ENCODE results near the gene SDHA.
"Not testable (repeated sequence)": the region's sequence is repeated elsewhere in the genome, so short reads cannot be mapped to it uniquely, and the experiment has no call there.

The SDHA gene

DNA sequence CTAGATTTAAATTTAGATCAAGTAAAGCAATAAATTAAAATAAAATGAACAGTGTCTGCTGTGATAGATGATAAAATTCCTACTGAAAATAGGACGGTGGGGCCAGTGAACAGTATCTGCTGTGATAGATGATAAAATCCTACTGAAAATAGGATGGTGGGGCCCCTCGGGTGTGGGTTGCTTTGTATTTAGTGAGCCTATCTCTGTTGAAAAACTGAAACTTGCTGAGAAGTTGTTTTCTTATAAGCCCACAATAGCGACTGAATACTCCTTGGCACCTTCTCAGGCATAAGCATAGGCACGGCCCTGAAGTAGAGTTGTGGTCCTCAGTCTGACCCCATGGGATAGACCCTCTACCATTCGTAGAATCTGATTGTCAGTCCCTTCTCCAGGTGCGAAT lies 5.7 kb downstream of the SDHA start:
- DNase-seq, result no peak

DNA sequence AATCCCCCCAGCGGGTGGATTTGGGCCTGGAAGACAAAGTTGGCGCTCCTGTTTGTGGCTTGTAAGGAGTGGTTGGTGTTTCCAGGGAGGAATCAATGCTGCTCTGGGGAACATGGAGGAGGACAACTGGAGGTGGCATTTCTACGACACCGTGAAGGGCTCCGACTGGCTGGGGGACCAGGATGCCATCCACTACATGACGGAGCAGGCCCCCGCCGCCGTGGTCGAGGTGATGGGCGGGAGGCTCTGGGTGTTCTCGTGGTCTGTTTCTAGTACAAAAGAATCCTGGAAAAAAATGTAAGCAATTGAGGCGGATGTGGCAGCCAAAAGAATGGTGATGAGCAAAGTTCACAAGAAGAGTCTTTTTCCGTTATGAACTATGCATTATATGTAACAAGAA lies 7.2 kb downstream of the SDHA start:
- no peak for DNase-seq

DNA sequence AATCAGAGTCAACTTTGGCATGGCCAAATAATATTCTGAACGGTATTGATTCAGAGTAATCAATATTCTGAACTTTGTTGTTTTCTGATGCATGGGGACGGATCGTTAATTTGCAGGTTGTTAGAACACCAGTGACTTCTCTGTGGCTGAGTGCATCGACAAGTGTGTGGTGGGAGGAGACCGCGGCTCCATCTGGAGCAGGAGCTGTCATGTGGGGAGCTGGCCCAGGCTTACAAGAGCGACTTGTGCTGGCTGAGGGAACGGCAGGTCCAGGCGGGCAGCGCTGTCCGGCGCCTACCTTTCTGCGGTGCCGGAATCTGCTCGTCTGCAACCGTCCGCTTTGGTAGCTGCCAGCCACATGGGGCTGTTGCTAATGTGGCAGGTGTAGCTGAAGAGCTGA lies 9.3 kb downstream of the SDHA start:
- not testable (repeated sequence) for DNase-seq

DNA sequence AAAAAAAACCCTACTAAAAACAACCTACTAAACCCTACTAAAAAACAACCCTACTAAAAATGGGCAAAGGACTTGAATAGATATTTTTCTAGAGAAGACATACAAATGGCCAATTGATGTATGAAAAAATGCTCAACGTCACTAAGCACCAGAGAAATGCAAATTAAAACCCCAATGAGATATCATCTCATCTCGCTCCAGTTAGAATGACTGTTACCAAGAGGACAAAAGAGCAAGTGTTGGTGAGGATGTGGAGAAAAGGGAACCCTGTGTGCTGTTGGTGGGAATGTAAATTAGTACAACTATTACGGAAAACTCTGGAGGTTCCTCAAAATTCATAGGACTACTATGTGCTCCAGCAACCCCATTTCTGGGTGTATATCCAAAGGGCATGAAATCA lies 10.8 kb downstream of the SDHA start:
- DNase-seq, result no peak

DNA sequence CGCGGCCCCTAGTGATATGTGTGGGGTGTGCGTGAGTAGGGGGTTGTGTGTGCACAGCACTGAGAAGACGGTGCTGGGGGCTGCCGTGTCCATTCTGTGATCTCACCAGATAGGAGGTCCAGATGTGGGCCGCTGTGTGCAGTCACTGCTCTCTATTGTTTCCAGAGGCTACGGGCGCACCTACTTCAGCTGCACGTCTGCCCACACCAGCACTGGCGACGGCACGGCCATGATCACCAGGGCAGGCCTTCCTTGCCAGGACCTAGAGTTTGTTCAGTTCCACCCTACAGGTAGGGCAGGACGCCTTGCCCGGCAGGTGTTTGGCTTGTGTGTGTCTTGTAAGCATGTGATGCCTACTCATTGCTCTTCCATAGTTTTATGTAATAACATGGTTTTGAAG lies 12.6 kb downstream of the SDHA start:
- DNase-seq, result no peak

DNA sequence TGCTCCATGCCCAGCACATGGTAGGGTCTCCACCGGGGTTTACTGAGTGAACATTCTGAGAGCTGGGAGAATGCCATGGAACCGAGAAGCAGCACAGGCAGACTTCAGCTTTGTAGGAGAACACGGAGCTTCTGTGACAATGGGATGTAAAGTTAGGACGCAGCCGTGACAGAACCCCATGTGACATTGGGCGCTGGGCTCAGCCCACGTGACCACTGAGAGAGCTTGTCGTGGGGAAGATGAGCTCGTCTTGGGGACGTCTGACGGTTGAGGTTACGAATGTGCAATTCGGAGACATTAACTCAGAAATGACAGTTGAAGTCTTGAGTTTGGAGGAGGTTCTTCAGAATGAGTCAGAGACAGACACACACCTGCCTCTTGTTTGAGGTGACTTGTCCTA lies 13.5 kb downstream of the SDHA start:
- DNase-seq, result no peak

DNA sequence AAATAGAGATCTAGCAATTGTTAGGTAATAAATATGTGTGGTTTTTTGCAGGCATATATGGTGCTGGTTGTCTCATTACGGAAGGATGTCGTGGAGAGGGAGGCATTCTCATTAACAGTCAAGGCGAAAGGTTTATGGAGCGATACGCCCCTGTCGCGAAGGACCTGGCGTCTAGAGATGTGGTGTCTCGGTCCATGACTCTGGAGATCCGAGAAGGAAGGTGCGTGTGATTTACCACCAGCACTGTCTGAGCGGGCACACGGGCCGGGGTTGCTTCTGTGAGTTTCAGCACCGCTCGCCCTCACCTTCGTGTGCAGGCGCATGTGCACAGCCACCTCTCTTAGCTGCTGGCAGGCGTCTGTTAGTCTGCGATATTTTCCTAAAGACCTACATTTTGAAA lies 15.3 kb downstream of the SDHA start:
- DNase-seq, result not testable (repeated sequence)

DNA sequence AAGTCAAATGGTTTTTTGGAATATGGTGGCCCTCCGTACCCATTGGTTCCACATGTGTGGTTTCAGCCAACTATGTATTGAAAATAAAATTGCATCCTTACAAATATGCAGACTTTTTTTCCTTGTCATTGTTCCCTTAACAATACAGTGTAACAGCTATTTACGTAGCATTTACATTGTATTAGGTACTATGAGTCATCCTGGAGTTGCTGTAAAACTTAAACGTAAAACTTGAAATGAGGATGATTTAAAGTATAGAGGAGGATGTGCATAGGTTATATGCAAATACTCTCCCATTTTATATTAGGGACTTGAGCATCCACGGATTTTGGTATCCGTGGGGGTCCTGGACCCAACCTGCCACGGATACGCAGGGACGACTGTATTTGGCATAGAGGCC lies 16.3 kb downstream of the SDHA start:
- DNase-seq, result no peak

DNA sequence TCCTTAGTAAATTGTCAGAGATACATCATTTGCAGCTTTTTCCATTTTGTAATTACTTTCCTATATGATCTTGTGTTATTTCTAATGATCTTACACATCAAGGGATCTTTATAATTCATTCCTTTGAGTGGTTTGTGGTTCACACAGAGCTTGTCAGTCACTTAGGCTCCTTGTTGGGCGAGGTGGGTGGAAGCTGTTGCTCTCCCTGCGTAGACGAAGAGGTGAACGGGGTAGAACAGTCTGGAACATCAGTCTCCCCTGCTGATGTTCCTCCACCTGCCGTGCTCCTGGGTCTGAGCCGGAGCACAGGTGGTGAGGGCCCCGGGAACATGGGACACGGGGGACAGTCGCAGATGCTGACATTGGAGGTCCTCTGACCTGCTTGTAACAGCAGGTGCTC lies 17.4 kb downstream of the SDHA start:
- not testable (repeated sequence) for DNase-seq

DNA sequence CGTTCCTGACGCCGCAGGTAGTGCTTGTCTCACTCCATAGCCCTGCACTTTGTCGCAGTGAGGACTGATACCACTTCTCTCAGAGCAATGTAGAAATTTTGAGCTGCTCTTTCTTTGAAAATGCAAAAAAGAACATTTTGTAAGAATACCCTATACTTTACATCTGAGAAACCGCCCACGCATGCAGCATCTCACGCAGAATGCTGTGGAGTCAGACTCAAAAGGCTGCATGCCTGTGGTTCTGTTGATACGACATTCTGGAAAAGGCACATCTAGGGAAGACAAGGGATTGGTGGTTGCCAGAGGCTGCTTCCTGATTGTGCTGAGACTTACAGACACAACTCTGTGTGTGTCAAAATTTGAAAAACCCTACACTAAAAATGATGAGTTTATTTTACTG lies 19.8 kb downstream of the SDHA start:
- DNase-seq, result not testable (repeated sequence)

DNA sequence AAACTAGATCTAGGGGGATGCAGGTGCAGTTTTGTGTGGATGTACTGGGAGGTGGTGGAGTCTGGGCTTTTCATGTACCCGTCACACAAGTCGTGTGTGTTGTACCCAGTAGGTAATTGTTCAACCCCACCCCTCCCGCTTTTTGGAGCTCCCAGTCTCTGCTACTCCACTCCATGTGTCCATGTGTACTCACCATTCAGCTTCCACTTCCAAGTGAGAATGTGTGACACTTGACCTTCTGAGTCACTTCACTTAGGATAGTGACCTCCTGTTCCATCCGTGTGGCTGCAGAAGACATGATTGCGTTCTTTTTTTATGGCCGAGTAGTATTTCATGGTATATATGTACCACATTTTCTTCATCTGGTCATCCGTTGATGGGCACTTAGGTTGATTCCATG lies 22.4 kb downstream of the SDHA start:
- DNase-seq, result not testable (repeated sequence)

DNA sequence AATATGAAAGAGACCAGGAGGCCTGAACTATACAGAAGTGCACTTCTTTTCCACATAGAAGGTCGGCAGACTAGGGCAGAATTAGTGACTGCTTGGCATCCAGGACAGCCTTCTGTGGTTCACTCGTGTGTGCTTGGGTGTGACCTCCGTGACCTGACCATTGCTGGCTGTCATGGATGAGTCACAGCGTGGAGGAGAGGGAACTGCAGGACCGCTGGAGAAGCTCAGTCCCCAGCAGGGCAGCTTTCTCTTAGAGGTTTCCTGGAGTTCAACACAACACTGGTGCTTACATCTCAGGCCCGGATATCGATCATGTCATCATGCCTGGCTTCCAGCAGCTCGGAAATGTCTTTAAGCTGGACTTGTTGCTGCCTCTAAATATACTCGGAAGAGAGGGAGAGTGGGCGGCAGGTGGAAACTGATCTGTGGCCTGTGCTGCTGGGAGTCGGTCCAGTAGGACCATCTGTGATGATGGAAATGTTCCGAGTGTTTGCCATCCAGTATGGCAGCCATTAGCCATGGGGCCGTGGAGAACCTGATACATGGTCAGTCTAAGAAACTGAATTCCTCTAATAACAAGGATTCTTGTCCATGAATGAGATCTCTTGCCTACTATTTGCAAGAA lies 23.0 kb downstream of the SDHA start:
- DNase-seq, result not testable (repeated sequence)

DNA sequence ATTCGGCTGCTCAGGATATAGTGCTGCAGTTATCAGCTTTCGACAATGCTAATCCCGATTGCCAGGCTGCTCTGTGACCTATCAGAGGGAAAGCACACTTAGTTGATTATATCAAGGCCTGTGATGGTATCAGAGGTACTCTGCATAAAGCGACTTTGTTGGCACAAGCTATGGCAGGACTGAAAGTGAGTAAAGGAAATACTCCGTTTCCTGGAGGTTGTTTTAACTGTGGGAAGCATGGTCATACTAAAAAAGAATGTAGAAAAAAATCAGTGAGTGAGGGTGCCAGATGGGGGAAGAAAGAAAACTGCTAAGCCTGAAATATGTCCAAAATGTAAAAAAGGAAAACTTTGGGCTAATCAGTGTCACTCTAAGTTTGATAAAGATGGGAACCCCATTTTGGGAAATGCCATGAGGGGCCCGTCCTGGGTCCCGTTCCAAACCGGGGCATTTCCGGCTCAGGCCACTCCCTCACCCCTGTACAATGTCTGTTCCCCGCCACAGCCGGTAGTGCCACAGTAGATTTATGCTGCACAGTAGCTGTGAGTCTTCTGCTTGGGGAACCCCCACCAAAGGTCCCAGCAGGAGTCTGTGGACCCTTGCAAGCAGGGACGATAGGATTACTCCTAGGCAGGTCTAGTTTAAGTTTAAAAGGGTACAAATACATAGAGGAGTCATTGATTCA lies 25.7 kb downstream of the SDHA start:
- not testable (repeated sequence) for DNase-seq

DNA sequence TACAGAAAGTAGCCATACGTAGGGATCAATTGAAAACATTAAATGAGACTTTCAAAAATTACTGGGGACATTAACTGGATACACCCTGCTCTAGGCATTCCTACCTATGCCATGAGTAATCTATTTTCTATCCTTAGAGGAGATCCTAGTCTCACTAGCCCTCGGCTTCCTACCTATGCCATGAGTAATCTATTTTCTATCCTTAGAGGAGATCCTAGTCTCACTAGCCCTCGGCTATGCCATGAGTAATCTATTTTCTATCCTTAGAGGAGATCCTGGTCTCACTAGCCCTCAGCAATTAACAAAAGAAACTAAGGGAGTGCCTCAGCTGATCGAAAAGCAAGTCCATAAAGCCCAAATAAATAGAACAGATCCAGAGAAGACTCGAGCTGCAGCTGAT lies 27.6 kb downstream of the SDHA start:
- DNase-seq, result not testable (repeated sequence)

DNA sequence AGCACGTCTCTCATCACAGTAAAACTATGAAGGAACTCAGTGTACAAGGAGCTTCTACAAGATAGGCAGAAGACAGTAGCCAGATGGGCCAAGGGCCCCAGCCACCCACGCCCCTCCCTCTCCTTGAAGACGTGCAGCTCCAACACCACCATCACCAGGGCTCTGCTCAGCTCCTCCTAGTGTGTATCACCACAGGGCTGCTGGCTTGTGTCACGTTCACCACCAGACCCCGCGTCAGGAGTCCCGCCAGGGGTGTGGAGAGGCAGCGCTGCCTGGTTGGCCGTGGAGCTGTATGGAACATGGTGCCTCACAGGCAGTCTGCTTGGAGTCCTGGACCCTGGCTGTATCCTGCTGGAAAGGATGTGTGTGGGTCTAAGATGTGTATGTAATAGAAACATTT lies 32.3 kb downstream of the SDHA start:
- not testable (repeated sequence) for DNase-seq

DNA sequence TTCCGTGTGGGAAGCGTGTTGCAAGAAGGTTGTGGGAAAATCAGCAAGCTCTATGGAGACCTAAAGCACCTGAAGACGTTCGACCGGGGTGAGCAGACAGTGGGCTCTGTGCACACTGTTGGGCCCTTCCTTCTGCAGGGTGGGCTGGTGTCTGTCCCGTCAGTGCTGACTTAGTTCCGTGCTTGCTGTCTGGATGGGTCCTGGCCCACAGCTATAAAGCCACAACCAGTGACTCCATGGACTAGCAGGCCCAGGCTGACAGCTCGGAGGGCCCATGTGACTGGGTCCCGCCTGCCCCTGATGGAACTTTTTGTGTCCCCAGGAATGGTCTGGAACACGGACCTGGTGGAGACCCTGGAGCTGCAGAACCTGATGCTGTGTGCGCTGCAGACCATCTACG lies 32.9 kb downstream of the SDHA start:
- DNase-seq, result not testable (repeated sequence)

DNA sequence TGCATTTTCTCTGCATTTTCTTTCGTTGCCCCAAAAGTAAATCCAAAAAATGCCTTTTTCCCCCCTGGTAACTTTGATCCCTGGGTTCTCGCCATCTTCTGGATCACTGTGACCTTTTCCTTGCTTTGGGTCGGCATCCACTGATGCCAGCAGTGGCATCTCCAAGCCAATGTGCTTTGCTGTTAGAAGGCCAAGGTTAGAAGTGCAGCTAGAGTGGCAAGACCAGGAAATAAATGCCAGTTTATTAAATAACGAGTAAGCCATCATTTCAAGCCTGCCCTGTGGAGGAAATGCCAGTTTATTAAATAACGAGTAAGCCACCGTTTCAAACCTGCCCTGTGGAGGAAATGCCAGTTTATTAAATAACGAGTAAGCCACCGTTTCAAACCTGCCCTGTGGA lies 33.4 kb downstream of the SDHA start:
- not testable (repeated sequence) for DNase-seq

DNA sequence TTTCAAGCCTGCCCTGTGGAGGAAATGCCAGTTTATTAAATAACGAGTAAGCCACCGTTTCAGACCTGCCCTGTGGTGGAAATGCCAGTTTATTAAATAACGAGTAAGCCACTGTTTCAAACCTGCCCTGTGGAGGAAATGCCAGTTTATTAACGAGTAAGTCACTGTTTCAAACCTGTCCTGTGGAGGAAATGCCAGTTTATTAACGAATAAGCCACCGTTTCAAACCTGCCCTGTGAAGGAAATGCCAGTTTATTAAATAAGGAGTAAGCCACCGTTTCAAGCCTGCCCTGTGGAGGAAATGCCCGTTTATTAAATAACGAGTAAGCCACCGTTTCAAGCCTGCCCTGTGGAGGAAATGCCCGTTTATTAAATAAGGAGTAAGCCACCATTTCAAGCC lies 33.9 kb downstream of the SDHA start:
- DNase-seq, result not testable (repeated sequence)

DNA sequence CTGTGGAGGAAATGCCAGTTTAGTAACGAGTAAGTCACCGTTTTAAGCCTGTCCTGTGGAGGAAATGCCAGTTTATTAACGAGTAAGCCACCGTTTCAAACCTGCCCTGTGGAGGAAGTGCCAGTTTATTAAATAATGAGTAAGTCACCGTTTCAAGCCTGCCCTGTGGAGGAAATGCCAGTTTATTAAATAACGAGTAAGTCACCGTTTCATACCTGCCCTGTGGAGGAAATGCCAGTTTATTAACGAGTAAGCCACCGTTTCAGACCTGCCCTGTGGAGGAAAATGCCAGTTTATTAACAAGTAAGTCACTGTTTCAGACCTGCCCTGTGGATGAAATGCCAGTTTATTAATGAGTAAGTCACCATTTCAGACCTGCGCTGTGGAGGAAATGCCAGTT lies 34.4 kb downstream of the SDHA start:
- no peak for DNase-seq

DNA sequence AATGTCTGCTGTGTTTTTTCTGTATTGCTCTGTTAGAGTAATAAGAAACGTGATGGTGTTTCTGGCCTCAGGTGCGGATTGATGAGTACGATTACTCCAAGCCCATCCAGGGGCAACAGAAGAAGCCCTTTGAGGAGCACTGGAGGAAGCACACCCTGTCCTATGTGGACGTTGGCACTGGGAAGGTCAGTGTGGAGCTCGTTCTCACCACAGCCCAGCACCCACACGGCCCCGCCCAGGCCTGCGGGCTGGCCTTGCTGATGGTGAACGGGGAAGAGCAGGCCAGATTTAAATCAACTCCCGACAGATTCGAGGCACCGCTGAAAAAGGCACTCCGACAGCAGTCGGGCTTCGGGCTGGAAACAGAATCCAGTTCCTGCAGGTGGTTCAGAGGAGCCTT lies 36.2 kb downstream of the SDHA start:
- DNase-seq, result not testable (repeated sequence)

DNA sequence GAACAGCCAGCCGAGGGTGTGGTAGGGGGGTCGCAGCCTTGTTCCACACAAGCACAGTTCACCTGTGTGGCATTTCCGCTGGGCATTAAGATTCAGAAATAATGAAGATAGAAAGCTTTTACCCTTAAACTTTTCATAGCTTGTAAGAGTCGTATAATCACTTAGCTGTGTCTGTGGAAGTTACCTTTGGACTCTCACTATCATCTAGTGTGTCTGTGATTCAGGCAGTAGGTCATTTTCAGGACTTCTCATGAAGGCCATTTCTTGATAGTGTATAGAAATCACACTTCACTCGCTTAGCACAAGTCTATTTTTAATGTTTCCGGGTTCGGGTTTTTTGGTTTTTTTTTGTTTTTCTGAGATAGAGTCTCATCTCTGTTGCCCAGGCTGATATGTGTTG lies 37.0 kb downstream of the SDHA start:
- DNase-seq, result not testable (repeated sequence)

DNA sequence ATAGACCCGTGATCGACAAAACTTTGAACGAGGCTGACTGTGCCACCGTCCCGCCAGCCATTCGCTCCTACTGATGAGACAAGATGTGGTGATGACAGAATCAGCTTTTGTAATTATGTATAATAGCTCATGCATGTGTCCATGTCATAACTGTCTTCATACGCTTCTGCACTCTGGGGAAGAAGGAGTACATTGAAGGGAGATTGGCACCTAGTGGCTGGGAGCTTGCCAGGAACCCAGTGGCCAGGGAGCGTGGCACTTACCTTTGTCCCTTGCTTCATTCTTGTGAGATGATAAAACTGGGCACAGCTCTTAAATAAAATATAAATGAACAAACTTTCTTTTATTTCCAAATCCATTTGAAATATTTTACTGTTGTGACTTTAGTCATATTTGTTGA lies 38.2 kb downstream of the SDHA start:
- DNase-seq, result not testable (repeated sequence)

DNA sequence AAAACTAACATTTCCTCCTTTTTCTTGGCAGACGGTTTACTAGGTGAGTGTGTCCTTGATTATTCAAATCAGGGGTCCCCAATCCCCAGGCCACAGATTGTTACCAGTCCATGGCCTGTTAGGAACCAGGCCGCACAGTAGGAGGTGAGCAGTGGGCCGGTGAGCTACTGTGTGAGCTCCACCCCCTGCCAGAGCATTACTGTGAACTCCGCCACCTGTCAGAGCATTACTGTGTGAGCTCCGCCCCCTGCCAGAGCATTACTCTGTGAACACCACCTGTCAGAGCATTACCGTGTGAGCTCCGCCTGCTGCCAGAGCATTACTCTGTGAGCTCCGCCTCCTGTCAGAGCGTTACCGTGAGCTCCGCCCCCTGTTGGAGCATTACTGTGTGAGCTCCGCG lies 39.0 kb downstream of the SDHA start:
- no peak for DNase-seq

DNA sequence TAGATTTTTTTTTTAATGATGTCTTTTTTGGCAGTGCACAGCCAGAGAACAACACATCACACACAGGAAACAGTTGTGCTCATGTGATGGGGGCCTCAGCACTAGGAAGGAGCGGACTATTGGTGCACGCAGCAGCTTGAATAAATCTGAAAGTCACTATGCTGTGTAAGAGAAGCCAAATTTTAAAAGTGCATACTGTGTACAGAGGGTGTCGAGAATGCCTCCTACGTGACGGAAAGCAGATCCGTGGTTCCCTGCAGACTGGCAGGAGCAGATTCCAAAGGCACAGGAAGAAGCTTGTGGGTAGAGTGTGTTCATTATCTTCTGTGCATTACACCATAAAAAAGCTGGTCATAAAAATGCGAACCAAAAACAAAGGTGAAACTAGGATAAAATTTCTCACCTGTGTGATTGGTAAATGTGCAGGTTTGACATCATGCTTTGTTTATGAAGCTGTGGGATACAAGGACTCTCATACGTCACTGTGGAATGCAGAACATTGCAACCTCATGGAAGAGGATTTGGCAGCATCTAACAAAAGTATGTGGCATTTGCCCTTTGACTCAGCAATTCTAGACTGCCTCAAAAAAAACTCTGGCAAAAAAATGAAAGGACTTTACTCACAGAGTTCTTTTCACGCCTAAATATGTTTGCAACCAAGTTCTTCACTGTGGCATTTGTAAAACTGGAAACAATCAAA lies 45.3 kb downstream of the SDHA start:
- not testable (repeated sequence) for DNase-seq

Data from activated CD4-positive, alpha-beta T cell treated with anti-CD3 and anti-CD28 coated beads, Interleukin-2, amount 50 U/mL, for 4 hours (primary cell).